Sigmoid colon (tissue), 4 donors: ENCODE results near the gene PAPOLG.

Experiments used
- CTCF ChIP-seq, 4 experiments: fragments of 450-650 bp in 3 of 4; fragments of 200-600 bp in 1 of 4; IDR thresholded peaks; one replicate each; pipeline ENCODE4 v1.5.1; 2016 to 2019; ENCODE audit warnings: antibody characterized with exemption in 4 of 4, mild to moderate bottlenecking in 3 of 4, moderate library complexity in 2 of 4
- EP300 ChIP-seq, 4 donors: sonication (generic); formaldehyde crosslinking; IDR thresholded peaks; one replicate each; pipeline ENCODE4 v1.6.1; 2017; ENCODE audit warnings: antibody characterized with exemption in 4 of 4
- POLR2A ChIP-seq, 2 donors: fragments of 450-650 bp; IDR thresholded peaks; one replicate each; pipeline ENCODE4 v1.6.1; 2016; ENCODE audit warnings: antibody characterized with exemption in 2 of 2, mild to moderate bottlenecking in 2 of 2, moderate library complexity in 2 of 2
- POLR2AphosphoS5 ChIP-seq, 4 donors: sonication (generic); formaldehyde crosslinking; IDR thresholded peaks; one replicate each; pipeline ENCODE4 v1.6.1; 2017; ENCODE audit warnings: antibody characterized with exemption in 4 of 4

- TF ChIP-seq CTCF (IDR thresholded peaks at IDR 0.05): no peak
- no peak for TF ChIP-seq EP300 (IDR thresholded peaks at IDR 0.05)
- no peak for TF ChIP-seq POLR2A (IDR thresholded peaks at IDR 0.05)
- no peak for TF ChIP-seq POLR2AphosphoS5 (IDR thresholded peaks at IDR 0.05)
Observed at GRCh38 chr2:60759654-60760053, 3.6 kb downstream of the PAPOLG start.
